H1 (cell line): ENCODE results near the gene BCAS3. TPM values are rescaled to one million over a fixed set of nuclear protein-coding genes. Genes with fewer than 3 reads are reported as not detected.

ENCODE experiments used
- CBX5 ChIP-seq: fragments of 300-800, 300-1000 bp; sonication (generic); IDR thresholded peaks from 2 replicates; pipeline ENCODE4 v1.7.1; 2016; ENCODE audit warnings: antibody characterized with exemption, low read length, low read depth
- CREB1 ChIP-seq: IDR thresholded peaks from 2 replicates; pipeline ENCODE4 v1.6.1; 2012; ENCODE audit warnings: inconsistent platforms
- CTBP2 ChIP-seq: IDR thresholded peaks from 2 replicates; pipeline ENCODE4 v1.7.0; 2011; ENCODE audit warnings: borderline replicate concordance, mild to moderate bottlenecking, moderate library complexity, mixed read lengths, low read length; ENCODE audit not compliant: insufficient read depth, insufficient read length
- CTCF ChIP-seq, 3 experiments: IDR thresholded peaks; 1 replicate in 2 of 3; 2 replicates in 1 of 3; pipeline versions ENCODE4 v1.5.1 to v1.6.1; 2011; ENCODE audit warnings: low read length in 3 of 3, mild to moderate bottlenecking in 3 of 3, inconsistent platforms in 2 of 3, low read depth in 1 of 3, moderate library complexity in 1 of 3; ENCODE audit not compliant: insufficient read depth in 1 of 3; ENCODE audit errors: control extremely low read depth in 1 of 3
- KDM5A ChIP-seq: fragments of 200-600 bp; IDR thresholded peaks from 2 replicates; pipeline ENCODE4 v1.7.1; 2012; ENCODE audit warnings: mild to moderate bottlenecking, low read length, inconsistent platforms, mixed read lengths
- polyA plus RNA-seq, 7 experiments: library from polyadenylated mRNA; depleted of rRNA in 3 of 7; stranded (reverse) in 5 of 7; unstranded in 2 of 7; fragments of >200 nt in 5 of 7; fragments of 200-250 nt in 2 of 7; gene quantifications; 1 replicate in 5 of 7; 2 replicates in 1 of 7; 4 replicates in 1 of 7; pipeline versions ENCODE4 v1.2.1 to v1.2.3, GENCODE V29; 2011 to 2013; ENCODE audit warnings: missing spikeins in 2 of 7, mixed read lengths in 2 of 7
- total RNA-seq: library from RNA; stranded (reverse); fragmentation: NEBNext Ultra II Directional; extraction: Animal tissue kit (Norgen Biotek cat#: 25700); gene quantifications from 2 replicates; pipeline ENCODE4 v1.2.1, GENCODE V29; 2021

Gene BCAS3
- total and polyA plus RNA-seq, 2 of the 8 experiments (the other 6 are each of a cell fraction or from before 2014, with no cell fraction given) = 9.9 to 13.3 TPM

GRCh38 chr17:61384692-61385576, 707.3 kb downstream of the BCAS3 start (continued):
- TF ChIP-seq CBX5 (no peak), CTBP2 (no peak), CTCF (IDR thresholded peaks at IDR 0.05; ENCODE audit: control extremely low read depth in 1 of 3, insufficient read depth in 1 of 3, low read depth in 1 of 3, low read length in 3 of 3) (no peak), KDM5A (no peak), CREB1 (no peak)
